ENCODE data around the gene EIF1AX.
"Not testable (repeated sequence)": the region's sequence is repeated elsewhere in the genome, so short reads cannot be mapped to it uniquely, and the experiment has no call there.

Gene EIF1AX

DNA sequence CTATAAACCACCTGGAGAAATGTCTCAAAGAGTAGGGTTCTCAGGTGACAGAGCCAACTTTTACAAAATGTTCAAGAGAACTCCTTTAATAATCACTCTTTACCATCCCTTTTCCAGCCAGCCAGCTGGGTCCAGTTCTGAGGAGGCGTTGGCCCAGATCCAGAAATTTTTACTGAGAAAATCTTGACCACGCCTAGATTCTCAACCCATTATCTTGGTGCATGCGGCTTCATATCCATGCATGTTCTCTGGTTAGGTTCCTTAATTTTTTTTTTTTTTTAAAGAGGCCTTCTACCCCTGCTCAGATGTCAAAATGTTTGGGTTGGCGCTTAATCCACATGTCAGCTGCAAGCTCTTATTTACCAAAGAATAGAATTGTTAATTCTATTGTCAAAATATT lies 13.0 kb downstream of the EIF1AX start:
- in situ Hi-C loops (cut with HindIII; ENCODE audit: low sequenced_read_pairs) = no loop called here

DNA sequence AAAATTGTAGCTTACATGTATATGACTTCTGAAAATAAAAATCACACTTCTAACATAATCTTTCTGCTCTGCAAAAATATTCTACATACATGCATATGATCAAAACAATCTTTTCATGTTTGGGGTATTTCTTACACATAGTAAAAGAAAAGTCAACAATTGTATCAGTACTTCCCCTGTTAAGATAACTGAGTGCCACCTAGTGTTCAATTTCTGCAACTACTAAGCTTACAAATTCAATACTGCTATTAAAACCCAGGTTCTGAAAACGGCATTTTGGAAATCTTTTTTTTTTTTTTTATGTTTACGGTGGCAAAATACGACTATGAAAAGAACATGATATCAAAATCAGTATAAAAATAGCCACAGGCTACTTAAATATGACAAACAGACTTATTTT lies 14.2 kb downstream of the EIF1AX start:
- in situ Hi-C loops (cut with HindIII; ENCODE audit: low sequenced_read_pairs) = not testable (repeated sequence)

DNA sequence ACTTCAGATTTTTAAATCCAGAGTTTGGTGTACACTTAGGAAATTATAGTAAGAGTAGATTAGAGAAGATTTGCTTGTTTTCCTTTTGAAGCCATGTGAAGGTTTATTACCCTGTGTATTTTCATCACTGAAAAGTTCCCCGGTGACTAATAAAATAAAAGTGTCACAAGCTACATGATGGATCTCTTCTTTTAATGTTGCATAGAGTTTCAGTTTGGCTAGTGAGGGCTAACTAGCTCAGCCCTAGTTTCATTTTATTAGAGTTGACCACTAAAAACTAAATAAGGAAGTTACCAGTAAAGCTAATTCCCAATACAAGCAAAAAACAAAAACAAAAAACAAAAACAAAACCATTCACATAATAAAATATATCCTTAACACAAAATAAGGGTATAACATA lies 14.8 kb downstream of the EIF1AX start:
- in situ Hi-C loops (cut with HindIII; ENCODE audit: low sequenced_read_pairs) = not testable (repeated sequence)

DNA sequence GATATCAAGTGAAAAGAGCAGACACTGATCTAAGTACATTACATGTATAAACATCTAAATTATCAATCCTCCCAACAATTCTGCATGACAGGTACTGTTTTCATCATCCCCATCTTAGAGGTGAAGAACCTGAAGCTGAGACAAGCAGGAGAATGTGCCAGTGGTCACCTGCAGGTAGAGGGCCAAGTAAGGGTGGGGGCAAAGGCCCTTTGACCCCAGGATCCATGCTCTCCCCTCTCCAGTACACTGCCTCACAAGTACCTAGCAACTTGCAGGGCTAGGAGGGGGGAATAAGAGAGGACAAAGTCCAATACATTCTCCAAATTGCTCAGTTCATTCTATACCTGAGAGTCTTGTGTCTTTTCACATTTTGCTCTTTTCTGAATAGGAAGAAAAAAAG lies 16.7 kb downstream of the EIF1AX start:
- in situ Hi-C loops (cut with HindIII; ENCODE audit: low sequenced_read_pairs) = no loop called here

DNA sequence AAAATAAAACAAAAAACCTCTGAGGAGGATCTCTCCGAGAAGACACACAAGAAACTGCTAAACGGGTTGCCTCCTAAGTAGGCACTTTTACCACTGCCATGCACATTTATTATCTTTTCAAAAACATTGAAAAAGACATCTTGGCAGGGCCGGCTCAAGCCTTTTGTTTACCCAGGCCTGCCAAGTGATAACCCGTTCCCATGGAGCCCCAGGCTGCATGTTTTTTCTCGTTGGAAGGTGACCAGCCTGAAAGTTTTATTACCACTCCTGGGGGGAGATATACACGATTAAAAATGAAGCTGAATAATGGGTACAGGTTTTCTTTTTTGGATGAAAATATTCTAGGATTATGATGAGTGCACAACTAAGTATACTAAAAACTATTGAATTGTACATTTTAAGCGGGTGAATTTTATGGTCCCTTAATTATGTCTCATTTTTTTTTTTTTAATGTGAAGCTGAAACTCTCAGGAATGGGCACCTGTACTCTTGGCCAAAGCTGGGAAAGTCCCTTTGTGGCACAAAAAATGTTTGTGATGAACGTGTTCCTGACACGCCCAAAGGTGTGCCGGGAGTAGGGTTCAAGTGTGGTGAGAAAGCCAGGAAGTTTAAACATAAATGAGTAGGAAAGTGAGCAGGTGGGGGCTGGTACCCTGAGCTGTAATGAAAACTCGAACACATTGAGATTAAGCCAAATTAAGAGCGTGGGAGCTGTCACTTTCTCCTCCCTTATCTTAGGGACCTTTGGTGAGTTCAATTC lies 23.4 kb downstream of the EIF1AX start:
- in situ Hi-C loops (cut with HindIII; ENCODE audit: low sequenced_read_pairs) = no loop called here

DNA sequence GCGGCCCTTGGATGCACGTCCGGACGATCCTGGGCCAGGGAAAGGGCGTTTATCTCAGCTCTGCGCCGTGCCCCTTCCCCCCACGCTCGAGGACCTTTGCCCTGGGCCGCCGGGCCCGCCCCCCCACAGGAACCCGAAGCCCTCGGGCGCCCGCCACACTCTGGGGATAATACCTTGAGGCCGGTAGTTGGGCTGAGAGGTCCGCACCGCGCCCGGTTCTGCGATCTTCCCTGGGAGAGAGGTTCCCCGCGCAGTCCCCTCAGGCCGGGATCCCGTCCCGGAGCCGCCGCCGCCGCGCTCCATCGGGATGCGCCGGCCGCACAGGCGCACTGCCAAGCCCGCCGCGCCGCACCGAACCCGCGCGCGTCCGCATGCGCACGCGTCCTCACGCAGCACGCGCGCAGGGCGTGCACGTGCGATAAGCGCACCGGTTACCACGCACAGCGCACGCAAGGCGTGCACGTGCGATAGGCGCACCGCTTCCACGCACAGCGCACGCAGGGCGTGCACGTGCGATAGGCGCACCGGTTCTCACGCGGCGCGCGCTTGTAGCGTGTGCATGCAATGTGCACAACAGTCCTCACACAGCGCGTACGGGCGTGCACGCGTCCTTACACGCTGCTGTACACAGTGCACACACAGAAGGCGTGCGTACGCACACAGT lies 24.9 kb downstream of the EIF1AX start, which contains the start of gene MAP7D2:
Gene MAP7D2, minus strand, starts transcription at position 331 of the 664 bp plus-strand sequence. Its CDS starts 28 bp downstream, at position 303.
- in situ Hi-C loops (cut with HindIII; ENCODE audit: low sequenced_read_pairs) = no loop called here

DNA sequence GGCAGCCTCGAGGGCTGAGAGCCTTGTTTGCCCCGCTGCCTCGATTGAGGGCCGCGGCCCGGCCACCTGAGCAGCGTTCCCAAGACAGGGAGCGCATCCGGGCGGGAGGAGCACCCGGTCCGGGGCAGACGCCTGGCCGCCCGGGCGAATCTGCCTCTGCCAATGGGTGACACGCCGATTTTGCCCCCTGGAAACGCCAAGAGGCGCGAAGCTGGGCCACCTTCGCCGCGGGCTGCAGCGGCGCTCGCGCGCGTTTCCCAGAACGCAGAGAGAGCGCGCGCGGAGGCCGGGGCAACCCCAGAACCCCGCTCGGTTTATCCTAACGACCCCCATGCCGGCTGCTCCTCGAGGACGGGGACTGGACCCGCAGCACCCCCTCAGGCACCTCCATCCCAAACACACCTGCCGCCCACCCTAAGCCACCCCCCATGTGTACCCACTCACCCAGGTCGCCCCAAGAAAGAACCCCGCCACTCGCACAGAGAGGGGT lies 25.5 kb downstream of the EIF1AX start:
- in situ Hi-C loops (cut with HindIII; ENCODE audit: low sequenced_read_pairs) = no loop called here

DNA sequence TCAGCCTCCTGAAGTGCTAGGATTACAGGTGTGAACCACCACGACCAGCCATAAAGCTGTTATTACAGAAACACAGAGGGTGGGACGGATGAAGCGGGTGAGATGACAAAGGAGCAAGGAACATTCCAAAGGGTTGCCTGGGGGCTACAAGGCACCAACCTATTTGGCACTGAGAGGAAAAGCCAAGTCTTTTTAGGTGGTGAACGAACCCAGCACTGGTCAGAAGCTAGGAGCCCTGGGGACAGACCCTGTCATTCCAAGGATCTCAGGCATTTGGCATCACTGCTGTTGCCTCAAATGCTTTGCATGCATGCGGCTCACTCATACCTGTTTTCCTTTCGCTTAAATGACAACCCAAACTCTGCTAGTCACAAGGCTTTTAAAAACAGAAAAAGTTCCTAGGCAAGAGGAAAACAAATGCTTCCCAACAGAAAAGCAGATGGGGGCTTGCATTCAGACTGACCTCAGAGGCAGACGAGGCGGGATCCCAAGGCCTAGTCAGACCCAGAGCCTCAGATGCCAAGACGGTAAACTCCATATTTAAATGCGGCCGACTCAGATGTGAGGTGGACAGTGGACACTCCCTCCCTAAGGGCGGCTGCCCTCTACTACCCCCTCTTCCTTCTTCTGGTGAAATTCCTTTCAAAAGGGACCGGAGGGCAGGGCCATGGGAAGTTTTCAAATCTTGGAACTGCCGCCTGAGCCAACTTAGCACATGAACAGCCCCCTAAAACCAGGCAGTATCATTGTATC lies 29.4 kb downstream of the EIF1AX start:
- in situ Hi-C loops (cut with HindIII; ENCODE audit: low sequenced_read_pairs) = no loop called here

DNA sequence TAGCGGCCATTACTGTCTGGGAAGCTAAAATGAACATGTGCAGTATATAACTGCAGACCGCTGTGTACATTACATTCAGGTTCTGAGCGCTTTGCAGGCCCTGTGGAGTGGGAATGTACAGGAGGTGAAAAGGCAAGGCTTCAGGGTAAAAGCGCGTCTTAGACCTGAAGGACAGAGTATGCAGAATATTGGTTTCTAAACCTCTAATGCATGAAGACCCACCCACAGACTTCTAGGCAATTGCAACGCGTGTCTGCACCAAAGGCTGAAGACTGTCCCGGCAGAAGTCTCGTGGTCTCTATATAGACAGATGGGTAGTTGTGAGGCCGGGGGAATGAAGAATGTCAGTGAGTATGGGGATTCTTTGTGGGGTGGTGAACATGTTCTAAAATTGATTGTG lies 30.4 kb downstream of the EIF1AX start:
- in situ Hi-C loops (cut with HindIII; ENCODE audit: low sequenced_read_pairs) = no loop called here

DNA sequence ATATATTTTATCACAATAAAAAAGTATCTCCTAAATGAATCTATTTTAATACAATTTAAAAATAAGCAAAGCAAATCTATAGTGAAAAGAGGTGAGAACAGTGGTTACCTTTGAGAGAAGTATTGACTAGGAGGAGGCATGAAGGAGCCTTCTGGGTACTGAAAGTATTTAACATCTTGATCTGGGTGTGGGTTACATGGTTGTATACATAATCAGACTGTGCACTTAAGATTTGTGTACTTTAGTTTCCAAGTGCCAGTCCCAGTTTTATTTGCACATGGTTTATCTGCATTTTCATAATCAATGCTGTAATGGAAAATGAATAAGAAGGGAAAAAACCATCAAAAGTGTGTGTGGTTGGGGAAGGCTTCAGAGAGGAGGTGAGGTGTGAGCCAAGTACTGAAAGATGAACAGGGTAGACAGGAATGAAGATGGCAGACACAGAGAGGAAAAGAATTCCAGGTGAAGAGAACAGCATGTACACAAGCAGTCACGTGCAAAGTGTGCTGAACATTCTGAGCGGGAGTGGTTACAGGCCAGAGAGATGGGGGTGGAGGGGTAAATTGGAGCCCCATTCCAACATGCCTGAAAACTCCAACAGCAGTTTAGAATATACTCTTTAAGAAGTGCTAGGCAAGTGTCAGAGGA lies 39.6 kb downstream of the EIF1AX start:
- in situ Hi-C loops (cut with HindIII; ENCODE audit: low sequenced_read_pairs) = no loop called here

DNA sequence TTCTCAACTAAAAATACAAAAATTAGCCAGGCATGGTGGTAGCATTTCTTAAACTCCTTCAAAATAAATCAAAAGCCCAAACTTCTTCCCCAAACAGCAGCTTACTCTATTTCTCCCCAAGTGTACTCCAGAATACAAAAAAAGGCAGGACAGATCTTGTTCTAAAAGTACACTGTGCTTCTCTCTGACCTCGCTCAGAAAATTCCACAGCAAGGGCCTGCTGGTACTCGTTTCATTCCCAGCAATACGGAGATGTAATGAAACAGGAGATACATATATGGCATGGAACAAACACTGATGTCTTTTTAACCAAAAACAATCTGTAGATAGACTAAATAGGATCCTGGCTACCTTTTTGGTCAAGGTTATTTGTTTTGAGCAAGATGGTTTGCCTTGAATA lies 50.1 kb downstream of the EIF1AX start:
- in situ Hi-C loops (cut with HindIII; ENCODE audit: low sequenced_read_pairs) = no loop called here

DNA sequence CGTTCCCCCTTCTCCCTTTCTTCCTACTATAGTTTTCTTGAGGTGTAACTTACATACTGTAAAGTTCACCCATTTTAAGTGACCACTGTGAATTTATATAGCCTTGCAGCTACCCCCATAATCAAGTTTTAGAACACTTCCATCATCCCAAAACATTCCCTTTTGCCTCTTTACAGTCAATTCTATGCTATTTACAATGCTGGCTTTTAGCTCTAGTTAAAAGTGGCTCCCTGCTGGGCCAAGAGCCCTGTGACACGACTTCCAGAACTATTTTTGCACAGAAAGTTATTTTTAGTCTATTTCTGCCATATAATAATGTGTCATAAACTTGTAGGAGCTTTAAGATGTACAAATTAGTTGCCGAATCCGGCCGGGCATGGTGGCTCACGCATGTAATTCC lies 51.8 kb downstream of the EIF1AX start:
- in situ Hi-C loops (cut with HindIII; ENCODE audit: low sequenced_read_pairs) = no loop called here

DNA sequence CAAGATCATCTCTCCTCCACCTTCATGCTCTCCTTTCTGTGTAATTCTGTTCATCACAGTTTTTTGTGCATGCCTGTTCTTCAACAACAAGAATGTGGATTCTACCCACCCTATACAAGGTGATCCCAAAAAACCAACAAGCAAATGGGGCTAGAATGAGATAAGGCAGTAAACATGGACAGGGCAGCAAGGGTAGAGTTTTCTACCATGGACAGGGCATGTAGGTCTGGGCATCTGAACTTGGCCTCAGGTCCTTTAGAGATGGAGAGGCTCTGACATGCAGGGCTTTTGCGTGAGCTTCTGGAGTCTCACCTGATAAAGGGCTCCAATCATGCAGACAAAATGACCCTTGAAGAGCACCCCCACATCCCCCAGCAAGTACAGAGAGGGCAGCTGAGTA lies 61.4 kb downstream of the EIF1AX start:
- in situ Hi-C loops (cut with HindIII; ENCODE audit: low sequenced_read_pairs) = loop anchor here (5.0 kb wide), 1 partner anchor 73 kb away; no protein-coding TSS in a partner anchor

Data from endothelial cell of hepatic sinusoid (primary cell).